GM18505 (cell line): ENCODE measurements around the gene ASXL2.
"Not testable (repeated sequence)": the region's sequence is repeated elsewhere in the genome, so short reads cannot be mapped to it uniquely, and the experiment has no call there.

Source experiments
- ATAC-seq: cut with Tn5 transposase; IDR thresholded peaks from one replicate; pipeline ENCODE4 v1.9.1; 2021; ENCODE audit not compliant: unreplicated experiment
- POLR2A ChIP-seq: IDR thresholded peaks from 4 replicates; pipeline ENCODE4 v1.6.1; 2011; ENCODE audit warnings: borderline replicate concordance; ENCODE audit not compliant: insufficient read depth, insufficient read length; ENCODE audit errors: extremely low read depth

The ASXL2 gene

GRCh38 chr2:25832897-25833296 is 45.4 kb downstream of the ASXL2 start:
- TF ChIP-seq POLR2A = no peak

GRCh38 chr2:25831746-25832449 is 46.4 kb downstream of the ASXL2 start:
- TF ChIP-seq POLR2A = no peak
- ATAC-seq = no peak

More at GRCh38 chr2:25832897-25833296, 45.4 kb downstream of the ASXL2 start:
- no peak for ATAC-seq

- TF ChIP-seq POLR2A = no peak
- no peak for ATAC-seq
Measured at GRCh38 chr2:25829828-25830227, 48.5 kb downstream of the ASXL2 start.

DNA sequence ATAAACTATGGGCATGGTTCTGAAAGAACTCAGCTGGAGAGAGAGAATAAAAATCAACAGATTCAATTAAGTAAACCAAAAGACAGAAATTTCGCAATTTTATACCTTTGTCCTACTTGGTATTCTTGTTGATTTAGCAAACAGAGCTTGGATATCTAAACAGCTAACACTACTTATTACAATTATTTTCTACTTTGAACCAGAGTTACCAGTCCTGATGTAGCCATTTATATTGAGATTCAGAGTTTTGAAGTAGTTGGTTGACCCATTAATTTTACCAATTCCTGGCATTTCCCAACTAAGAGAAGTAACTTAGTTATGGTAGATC is 48.9 kb downstream of the ASXL2 start:
- TF ChIP-seq POLR2A = no peak
- no peak for ATAC-seq

DNA sequence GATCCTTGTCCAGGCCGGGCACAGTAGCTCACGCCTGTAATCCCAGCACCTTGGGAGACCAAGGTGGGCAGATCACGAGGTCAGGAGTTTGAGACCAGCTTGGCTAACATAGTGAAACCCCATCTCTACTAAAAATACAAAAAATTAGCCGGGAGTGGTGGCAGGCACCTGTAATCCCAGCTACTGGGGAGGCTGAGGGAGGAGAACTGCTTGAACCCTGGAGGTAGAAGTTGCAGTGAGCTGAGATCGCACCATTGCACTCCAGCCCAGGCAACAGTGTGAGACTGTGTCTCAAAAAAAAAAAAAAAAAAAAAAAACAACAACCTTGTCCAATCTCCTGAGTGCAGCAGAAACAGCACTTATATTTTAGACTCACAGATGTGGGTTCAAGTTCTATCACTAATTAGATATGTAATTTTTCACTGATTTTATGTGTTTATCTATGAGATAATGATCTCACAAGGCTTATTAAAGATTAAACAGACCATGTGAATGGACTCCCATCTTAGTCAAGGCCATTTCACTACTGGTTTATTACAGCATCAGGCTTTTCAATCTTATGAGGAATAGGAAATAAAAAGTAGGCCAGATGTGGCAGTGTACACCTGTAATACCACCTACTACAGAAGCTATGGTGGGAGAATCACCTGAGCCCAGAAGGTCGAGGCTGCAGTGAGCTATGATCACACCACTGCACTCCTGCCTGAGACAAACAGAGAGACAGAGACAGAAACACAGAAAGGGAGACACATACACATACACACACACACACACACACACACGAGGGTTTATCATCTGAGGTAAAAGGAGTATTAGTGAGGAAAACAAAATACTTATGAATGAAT is 49.5 kb downstream of the ASXL2 start:
- ATAC-seq = not testable (repeated sequence)

- no peak for TF ChIP-seq POLR2A
- no peak for ATAC-seq
Measured at GRCh38 chr2:25825238-25825637, 53.0 kb downstream of the ASXL2 start.

DNA sequence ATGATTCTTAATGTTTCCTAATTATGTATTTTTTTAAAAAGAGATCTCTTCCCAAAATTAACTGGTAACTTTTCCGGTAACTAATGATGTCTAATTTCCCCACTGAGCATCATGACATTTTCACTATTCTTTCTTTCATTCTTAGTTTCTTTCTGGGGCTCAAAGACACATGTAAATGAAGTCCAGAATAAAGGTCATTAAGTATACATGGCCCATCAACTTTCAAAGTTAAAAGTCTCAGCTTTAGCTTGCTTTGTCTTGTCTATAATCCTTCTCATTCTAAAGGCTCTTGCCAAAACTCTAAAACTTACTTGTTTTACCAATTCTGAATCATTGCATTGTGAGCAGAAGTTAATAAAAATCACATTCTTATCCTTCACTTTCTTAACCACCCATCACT is 53.6 kb downstream of the ASXL2 start:
- ATAC-seq = no peak
- no peak for TF ChIP-seq POLR2A

GRCh38 chr2:25824216-25824615 is 54.1 kb downstream of the ASXL2 start:
- no peak for ATAC-seq
- no peak for TF ChIP-seq POLR2A

- TF ChIP-seq POLR2A = peak; percentile 17
- ATAC-seq = no peak
Measured at GRCh38 chr2:25822190-25823117, 55.8 kb downstream of the ASXL2 start.

DNA sequence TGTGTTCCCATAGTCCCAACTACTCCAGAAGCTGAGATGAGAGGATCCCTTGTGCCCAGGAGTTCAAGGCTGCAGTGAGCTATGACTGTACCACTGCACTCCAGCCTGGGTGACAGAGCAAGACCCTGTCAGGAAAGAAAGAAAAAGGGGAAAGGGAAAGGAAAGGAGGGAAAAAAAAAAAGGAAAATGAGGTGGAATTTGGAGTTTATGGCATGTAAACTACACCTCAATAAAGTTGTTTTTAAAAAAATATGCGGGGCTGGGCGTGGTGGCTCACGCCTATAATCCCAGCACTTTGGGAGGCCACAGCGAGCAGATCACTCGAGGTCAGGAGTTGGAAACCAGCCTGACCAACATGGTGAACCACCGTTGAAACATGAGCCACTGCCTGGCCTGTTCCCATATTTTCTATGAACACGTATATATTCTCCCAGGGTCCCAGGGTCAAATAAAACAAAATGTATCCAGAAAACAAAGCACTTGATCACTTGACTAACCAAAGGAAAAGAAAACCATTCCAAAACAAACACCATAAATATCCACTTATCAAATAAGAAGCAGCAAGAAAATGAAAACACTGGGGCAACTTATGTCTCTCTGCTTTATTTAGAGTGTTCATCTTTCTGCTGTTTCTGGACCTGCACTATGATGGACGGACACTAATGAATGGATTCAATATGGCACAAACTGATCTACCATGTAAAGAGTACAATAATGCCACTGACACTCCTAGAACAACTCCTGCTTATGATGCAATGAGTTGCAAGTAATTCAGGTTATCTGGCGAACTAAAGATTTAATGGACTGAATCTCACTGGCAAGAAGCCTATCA is 56.8 kb downstream of the ASXL2 start:
- ATAC-seq = no peak
- TF ChIP-seq POLR2A = no peak

GRCh38 chr2:25819597-25820039 is 58.7 kb downstream of the ASXL2 start:
- no peak for TF ChIP-seq POLR2A
- ATAC-seq = no peak

DNA sequence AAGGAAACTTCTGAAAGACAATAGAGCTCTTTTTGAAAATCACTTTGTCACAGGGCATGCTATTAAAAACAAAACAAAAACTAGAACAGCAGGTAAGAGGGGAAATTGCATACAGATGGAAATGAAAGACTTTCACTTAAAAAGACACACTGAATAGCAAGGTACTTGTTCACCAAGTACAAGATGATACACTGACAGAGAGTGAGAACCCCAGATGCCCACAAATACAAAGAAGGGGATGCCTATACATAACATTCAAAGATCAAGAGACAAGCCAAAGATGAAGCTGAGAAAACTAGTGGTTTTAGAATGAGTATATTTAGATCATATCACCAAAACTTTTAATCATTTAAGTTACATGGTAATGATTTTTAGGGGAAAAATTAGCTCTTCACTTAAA is 60.7 kb downstream of the ASXL2 start:
- TF ChIP-seq POLR2A = no peak

More for the DNA sequence above, 60.7 kb downstream of the ASXL2 start:
- no peak for ATAC-seq
